GM19438 (cell line): ENCODE results near the gene DOCK2.
"Not testable (repeated sequence)": the region's sequence is repeated elsewhere in the genome, so short reads cannot be mapped to it uniquely, and the experiment has no call there.

Source experiments
- ATAC-seq: cut with Tn5 transposase; IDR thresholded peaks from one replicate; pipeline ENCODE4 v1.9.1; 2021; ENCODE audit warnings: low read depth; ENCODE audit not compliant: unreplicated experiment

DOCK2 gene

DNA sequence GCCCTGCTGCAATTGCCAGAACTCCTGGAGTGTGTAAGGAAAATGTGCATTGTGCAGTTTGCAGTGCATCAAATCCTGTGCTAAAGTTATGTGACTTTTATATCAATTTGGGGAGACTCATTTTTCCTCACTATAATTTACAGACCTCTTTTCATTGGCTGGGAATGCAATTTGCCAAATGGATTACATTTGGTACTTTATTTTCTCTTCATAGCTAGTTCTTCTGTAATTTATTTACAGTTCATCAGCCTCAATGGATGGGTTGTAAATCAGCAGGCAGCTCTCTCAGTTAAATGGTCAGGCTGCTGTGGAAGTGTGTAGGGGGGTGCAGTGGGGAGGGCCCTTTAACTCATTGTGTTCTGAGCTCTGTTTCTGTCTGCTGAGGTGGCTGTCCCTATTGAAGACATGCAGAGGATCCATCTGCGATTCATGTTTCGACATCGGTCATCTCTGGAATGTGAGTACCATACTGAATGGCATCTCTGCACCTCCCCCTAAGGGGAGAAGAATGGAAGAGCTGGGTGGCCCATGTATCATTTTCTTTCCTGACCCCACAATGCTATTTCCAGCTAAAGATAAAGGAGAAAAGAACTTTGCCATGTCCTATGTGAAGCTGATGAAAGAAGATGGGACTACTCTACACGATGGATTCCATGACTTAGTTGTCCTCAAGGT, 74.6 kb downstream of the DOCK2 start:
- no peak for ATAC-seq

- ATAC-seq = no peak
Measured at GRCh38 chr5:169712428-169712827, 75.4 kb downstream of the DOCK2 start.

DNA sequence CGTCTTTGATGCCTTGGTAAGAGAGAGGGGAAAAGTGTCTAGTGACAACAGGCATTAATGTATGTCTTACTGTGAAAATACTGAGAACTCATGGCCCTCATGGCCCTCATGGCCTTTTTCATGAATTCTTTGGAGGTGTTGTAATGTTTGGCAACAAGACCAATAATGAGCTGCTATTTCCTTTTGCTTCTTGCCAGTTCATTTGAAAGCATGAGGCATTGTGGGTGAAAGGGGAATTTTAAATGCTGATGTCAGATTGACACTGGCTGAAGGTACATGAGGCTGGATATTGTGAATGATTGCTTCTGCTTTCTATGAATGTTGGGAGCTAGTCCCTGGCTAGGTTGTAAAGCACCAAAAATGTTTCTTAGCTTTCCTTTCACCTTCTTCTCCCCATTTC, 79.2 kb downstream of the DOCK2 start:
- no peak for ATAC-seq

- no peak for ATAC-seq
Measured at GRCh38 chr5:169717288-169717687, 80.2 kb downstream of the DOCK2 start.

- ATAC-seq = peak; percentile 66
Measured at GRCh38 chr5:169719360-169720314, 82.6 kb downstream of the DOCK2 start.

DNA sequence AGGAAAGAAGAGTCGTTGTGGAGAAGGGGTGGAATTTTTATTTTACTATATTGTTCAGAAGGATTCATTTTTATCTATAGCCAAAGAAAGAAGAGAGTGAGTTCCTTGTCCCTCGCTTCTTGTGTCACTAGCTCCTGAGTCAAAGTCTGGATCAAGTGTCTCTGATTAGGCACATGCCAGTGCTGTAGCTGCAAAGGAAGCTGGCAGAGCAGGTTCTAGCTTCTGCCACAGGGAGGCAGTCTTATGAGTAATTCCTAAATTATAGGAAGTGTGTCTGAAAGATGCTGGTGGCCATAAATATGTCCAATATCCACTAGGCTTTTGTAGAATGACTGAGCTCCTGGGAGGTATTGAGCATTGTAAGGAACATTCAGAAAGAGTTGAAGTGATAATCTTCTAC, 84.7 kb downstream of the DOCK2 start:
- no peak for ATAC-seq

GRCh38 chr5:169723103-169723831, 86.2 kb downstream of the DOCK2 start:
- no peak for ATAC-seq

DNA sequence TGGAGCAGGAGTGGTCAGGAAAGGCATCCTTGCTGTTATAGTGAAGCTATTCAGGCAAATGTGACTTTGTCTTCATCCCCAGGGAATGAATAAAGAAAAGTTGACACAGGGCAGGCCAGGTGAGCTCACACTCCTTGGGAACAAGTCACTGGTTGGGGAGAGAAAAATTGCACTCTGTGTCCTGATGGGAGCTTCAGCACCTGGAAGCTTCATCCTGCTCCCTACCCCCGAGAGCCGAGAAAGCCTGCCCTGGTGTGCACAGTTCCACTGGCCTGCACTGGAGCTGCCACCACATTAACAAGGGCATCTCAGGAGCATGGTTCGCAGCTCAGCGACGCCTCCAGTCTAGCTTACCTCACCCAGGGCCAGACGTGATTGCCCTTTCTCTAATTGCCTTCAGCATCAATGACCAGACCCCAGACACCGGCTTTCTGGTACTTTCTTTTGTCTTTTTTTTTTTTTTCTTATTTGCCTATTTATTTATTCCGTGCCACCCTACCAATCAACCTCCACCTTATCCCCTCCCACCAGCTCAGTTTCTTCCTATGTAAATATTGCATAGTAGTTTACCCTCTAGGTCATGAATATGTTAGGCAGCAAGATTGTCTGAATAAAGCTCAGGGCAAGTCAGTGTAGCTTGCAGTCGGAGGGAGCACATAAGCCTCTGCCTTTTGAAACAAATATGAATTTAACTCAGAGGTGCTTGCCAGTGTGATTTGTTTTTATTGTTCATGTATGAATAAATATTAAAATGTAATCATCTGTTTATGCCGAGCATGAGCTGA, 87.4 kb downstream of the DOCK2 start:
- no peak for ATAC-seq

- not testable (repeated sequence) for ATAC-seq
Measured at GRCh38 chr5:169725665-169726064, 88.6 kb downstream of the DOCK2 start.

DNA sequence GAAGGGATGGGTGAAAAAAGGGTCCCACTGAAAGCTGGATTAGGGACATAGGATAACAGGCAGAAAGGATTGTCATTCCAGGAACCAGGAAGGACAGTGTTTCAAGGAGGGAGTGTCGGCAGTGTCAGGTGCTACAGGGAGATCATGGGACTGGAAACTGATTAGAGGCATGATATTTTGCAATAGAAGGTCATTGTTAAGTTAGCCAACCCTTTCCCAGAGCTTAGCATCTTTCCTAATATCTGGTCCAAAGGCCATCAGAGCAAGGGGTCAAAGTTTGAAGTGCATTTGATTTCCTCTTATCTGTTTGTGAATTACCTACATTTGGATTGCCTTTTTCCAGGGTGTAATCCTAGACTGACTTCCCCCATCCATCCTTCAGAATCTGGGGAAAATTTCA, 91.3 kb downstream of the DOCK2 start:
- no peak for ATAC-seq

DNA sequence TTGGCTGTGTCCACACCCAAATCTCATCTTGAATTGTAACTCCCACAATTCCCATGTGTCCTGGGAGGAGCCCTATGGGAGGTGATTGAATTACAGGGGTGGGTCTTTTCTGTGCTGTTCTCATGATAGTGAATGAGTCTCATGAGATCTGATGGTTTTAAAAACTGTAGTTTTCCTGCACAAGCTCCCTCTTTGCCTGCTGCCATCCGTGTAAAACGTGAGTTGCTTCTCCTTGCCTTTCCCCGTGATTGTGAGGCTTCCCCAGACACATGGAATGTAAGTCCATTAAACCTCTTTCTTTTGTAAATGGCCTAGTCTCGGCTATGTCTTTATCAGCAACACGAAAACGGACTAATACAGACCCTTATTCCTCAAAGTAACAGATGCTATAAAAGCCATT, 94.1 kb downstream of the DOCK2 start:
- no peak for ATAC-seq

GRCh38 chr5:169732841-169733240, 95.8 kb downstream of the DOCK2 start:
- ATAC-seq = no peak

DNA sequence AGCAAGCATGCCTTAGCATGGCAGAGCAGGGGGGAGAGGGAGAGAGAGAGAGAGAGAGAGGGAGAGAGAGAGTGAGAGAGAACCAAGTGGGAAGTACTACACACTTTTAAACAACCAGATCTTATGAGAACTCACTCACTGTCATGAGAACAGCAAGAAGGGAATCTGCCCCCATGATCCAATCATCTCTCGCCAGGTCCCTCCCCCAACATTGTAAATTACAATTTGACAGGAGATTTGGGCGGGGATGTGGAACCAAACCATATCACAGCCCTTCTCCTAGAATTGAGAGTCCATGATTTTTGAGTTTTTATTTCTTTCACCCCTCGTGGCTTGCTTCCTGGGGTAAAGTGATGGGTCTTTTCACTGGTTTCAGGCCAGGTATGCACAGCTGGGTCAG, 98.8 kb downstream of the DOCK2 start:
- ATAC-seq = no peak

GRCh38 chr5:169736653-169737052, 99.6 kb downstream of the DOCK2 start:
- no peak for ATAC-seq

- ATAC-seq = no peak
Measured at GRCh38 chr5:169740435-169740834, 103.4 kb downstream of the DOCK2 start.

DNA sequence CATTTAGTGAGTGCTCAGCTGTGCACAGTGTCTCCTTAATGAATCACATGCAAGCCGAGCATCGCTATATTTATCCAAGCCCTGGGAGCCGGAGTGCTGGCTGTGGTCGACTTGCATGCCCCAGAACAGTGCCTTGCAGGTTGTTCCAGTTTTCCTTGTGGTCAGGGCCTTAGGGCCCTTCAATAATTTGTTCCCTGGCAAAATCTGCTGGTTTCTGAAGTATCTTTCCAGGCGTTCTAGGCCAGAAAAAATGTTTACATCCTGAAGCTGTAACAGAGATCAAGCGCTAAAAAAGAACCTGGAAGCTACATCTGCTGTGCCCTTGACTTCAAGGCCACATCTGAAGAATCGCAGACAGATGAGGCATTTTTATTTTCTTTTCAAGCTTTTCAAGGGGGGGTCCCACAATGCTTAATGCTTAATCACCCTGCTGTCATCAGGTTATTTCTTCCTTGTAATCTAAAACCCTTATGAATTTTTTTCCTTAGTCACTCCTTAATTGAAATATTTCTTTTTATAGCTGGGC, 105.8 kb downstream of the DOCK2 start:
- no peak for ATAC-seq

DNA sequence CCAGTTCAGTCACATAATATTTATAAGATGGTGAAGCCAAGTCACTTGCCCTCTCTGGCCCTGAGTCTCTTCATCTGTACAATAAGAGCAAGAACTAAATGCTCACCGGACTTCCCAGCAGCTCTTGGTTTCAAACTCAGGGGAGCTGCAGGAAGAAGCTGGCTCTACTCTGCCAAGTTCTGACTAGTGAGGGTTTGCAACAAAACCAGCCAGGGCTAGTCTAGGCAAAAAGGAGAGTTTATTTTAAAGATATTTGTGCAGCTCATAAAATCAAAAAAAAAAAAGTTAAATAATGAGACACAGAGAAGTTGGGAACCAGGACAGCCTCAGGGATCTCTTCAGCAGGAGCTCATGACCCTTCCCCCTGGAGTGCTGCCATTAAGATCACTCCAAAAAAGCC, 107.3 kb downstream of the DOCK2 start:
- ATAC-seq = no peak

GRCh38 chr5:169745441-169746146, 108.5 kb downstream of the DOCK2 start:
- no peak for ATAC-seq

- ATAC-seq = no peak
Measured at GRCh38 chr5:169746147-169746694, 109.1 kb downstream of the DOCK2 start.
